Measurements from ENCODE around the gene ZBTB2.

The ZBTB2 gene

GRCh38 chr6:151391471-151392413, at the start of gene ZBTB2:
Gene ZBTB2 (minus strand): TSS chr6:151391559. CDS start chr6:151373637, 17,922 bp downstream.
- DNase-seq (ENCODE audit: extremely low read depth in 1 of 2, low read depth in 1 of 2) = peak; percentile 41 to 47

- DNase-seq (ENCODE audit: extremely low read depth in 1 of 2, low read depth in 1 of 2) = no peak
These were observed 49.6 kb upstream of the ZBTB2 start for GRCh38 chr6:151440930-151441329.

- DNase-seq (ENCODE audit: extremely low read depth in 1 of 2, low read depth in 1 of 2) = no peak
These were observed 49.1 kb upstream of the ZBTB2 start for GRCh38 chr6:151440498-151440897.

- DNase-seq (ENCODE audit: extremely low read depth in 1 of 2, low read depth in 1 of 2) = no peak
These were observed 46.0 kb upstream of the ZBTB2 start for GRCh38 chr6:151437401-151437800.

- DNase-seq (ENCODE audit: extremely low read depth in 1 of 2, low read depth in 1 of 2) = no peak
These were observed 45.4 kb upstream of the ZBTB2 start for GRCh38 chr6:151436802-151437201.

- no peak for DNase-seq (ENCODE audit: extremely low read depth in 1 of 2, low read depth in 1 of 2)
These were observed 44.9 kb upstream of the ZBTB2 start for GRCh38 chr6:151436300-151436699.

- no peak for DNase-seq (ENCODE audit: extremely low read depth in 1 of 2, low read depth in 1 of 2)
These were observed 43.0 kb upstream of the ZBTB2 start for GRCh38 chr6:151434369-151434768.

- DNase-seq (ENCODE audit: extremely low read depth in 1 of 2, low read depth in 1 of 2) = no peak
These were observed 41.3 kb upstream of the ZBTB2 start for GRCh38 chr6:151432651-151433050.

GRCh38 chr6:151431337-151431736, 40.0 kb upstream of the ZBTB2 start:
- DNase-seq (ENCODE audit: extremely low read depth in 1 of 2, low read depth in 1 of 2) = no peak

- no peak for DNase-seq (ENCODE audit: extremely low read depth in 1 of 2, low read depth in 1 of 2)
These were observed 39.5 kb upstream of the ZBTB2 start for GRCh38 chr6:151430886-151431285.

- DNase-seq (ENCODE audit: extremely low read depth in 1 of 2, low read depth in 1 of 2) = no peak
These were observed 36.9 kb upstream of the ZBTB2 start for GRCh38 chr6:151428093-151428735.

- no peak for DNase-seq (ENCODE audit: extremely low read depth in 1 of 2, low read depth in 1 of 2)
These were observed 34.2 kb upstream of the ZBTB2 start for GRCh38 chr6:151425561-151425960.

GRCh38 chr6:151422981-151423380, 31.6 kb upstream of the ZBTB2 start:
- DNase-seq (ENCODE audit: extremely low read depth in 1 of 2, low read depth in 1 of 2) = no peak

- no peak for DNase-seq (ENCODE audit: extremely low read depth in 1 of 2, low read depth in 1 of 2)
These were observed 26.1 kb upstream of the ZBTB2 start for GRCh38 chr6:151417477-151417876.

- no peak for DNase-seq (ENCODE audit: extremely low read depth in 1 of 2, low read depth in 1 of 2)
These were observed 23.4 kb upstream of the ZBTB2 start for GRCh38 chr6:151414641-151415260.

- DNase-seq (ENCODE audit: extremely low read depth in 1 of 2, low read depth in 1 of 2) = no peak
These were observed 22.2 kb upstream of the ZBTB2 start for GRCh38 chr6:151413372-151414145.

GRCh38 chr6:151412909-151413308, 21.6 kb upstream of the ZBTB2 start:
- DNase-seq (ENCODE audit: extremely low read depth in 1 of 2, low read depth in 1 of 2) = no peak

GRCh38 chr6:151409679-151410078, 18.3 kb upstream of the ZBTB2 start:
- no peak for DNase-seq (ENCODE audit: extremely low read depth in 1 of 2, low read depth in 1 of 2)

- DNase-seq (ENCODE audit: extremely low read depth in 1 of 2, low read depth in 1 of 2) = no peak
These were observed 17.9 kb upstream of the ZBTB2 start for GRCh38 chr6:151409260-151409659.

GRCh38 chr6:151408858-151409257, 17.5 kb upstream of the ZBTB2 start:
- DNase-seq (ENCODE audit: extremely low read depth in 1 of 2, low read depth in 1 of 2) = no peak

GRCh38 chr6:151403919-151404308, 12.6 kb upstream of the ZBTB2 start:
- no peak for DNase-seq (ENCODE audit: extremely low read depth in 1 of 2, low read depth in 1 of 2)

Data from stimulated activated CD8-positive, alpha-beta memory T cell treated with anti-CD3 and anti-CD28 coated beads, Interleukin-7, amount 100 ng/mL, for 48 hours (primary cell).